ENCODE results near the gene APOC3. TPM values are rescaled to one million over a fixed set of nuclear protein-coding genes. Genes with fewer than 3 reads are reported as not detected.

The APOC3 gene
- total RNA-seq, 1 experiment from 2014 or later: not detected

DNA sequence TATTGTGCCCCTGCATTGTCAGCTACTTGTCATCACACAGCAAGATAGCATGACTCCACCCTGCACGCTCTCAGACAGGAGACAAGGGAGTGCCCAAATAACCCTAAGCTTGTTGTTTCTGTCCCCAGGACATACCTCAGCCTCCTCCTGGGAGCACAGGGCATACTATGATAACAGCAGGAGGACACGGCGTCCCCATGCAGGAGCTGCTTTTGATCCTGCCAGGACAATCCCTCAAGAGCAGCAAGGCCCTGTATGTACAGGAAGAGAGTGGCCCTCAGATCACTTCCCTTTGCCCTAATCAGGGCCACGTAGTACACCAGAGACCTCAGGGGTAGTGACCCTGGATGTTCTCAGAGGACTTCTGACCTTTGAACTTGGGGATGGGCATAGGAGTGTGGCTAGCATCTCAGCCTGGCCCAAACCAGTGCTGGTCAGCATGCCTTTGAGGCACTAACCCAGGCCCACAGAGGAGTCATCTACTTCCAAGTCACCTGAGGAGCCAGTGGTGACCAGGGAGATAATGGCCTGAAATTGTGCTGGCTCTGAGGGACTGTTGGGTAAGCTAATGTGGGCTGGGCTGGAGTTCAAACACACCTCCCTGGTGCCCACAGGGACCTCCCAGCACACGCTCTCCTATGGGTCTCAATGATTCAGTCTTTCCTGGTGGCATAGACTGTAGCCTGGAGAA is 15.8 kb upstream of the APOC3 start:
- intact Hi-C loops (cut with micrococcal nuclease): no loop called here
- TF ChIP-seq EZH2phosphoT487 (IDR thresholded peaks at IDR 0.05; ENCODE audit: borderline replicate concordance, low read length): no peak
- TF ChIP-seq EZH2 (IDR thresholded peaks at IDR 0.05; ENCODE audit: low read length, unreplicated experiment): no peak
- TF ChIP-seq, protein P1, sequence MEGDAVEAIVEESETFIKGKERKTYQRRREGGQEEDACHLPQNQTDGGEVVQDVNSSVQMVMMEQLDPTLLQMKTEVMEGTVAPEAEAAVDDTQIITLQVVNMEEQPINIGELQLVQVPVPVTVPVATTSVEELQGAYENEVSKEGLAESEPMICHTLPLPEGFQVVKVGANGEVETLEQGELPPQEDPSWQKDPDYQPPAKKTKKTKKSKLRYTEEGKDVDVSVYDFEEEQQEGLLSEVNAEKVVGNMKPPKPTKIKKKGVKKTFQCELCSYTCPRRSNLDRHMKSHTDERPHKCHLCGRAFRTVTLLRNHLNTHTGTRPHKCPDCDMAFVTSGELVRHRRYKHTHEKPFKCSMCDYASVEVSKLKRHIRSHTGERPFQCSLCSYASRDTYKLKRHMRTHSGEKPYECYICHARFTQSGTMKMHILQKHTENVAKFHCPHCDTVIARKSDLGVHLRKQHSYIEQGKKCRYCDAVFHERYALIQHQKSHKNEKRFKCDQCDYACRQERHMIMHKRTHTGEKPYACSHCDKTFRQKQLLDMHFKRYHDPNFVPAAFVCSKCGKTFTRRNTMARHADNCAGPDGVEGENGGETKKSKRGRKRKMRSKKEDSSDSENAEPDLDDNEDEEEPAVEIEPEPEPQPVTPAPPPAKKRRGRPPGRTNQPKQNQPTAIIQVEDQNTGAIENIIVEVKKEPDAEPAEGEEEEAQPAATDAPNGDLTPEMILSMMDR (conservative IDR thresholded peaks at IDR 0.05; ENCODE audit: low read depth, low read length): no peak
- ATAC-seq (no peak), DNase-seq (no peak)
- no peaks in the 10 kb centered on the region for H3K9me3 ChIP-seq (ENCODE audit: low read length)
- no peaks in the 10 kb centered on the region for H3K27me3 ChIP-seq (ENCODE audit: low read length)
- no peaks in the 10 kb centered on the region for H3K79me2 ChIP-seq (ENCODE audit: low read length)
- POLR2A ChIA-PET (ENCODE audit: unreplicated experiment): no interaction called here
- H3K4me3 ChIP-seq (ENCODE audit: low read length): no peak overlapping the region
- H3F3A ChIP-seq (ENCODE audit: low read length, unreplicated experiment): no peaks in the 10 kb centered on the region
- CTCF ChIA-PET: no interaction called here
- peaks cover 2% of the 10 kb centered on the region; the same call in 1 of the 2 replicates for H3K4me1 ChIP-seq (ENCODE audit: insufficient read depth, low read length)
- no peaks in the 10 kb centered on the region; the same call in 1 of the 2 replicates for H3K9me2 ChIP-seq (replicated peaks; ENCODE audit: low read length)
- no peaks in the 10 kb centered on the region for H4K20me1 ChIP-seq (ENCODE audit: low read length)
- H2AFZ ChIP-seq (ENCODE audit: low read length): no peak overlapping the region
- H3K4me2 ChIP-seq (ENCODE audit: low read length): no peak overlapping the region
- no TSS peak for BruUV-seq (replicated peaks)
- no peaks in the 10 kb centered on the region for H3K36me3 ChIP-seq (ENCODE audit: low read depth, low read length)
- H3K9ac ChIP-seq (ENCODE audit: low read length): no peak overlapping the region
- H3K27ac ChIP-seq (ENCODE audit: low read length): no peak overlapping the region

DNA sequence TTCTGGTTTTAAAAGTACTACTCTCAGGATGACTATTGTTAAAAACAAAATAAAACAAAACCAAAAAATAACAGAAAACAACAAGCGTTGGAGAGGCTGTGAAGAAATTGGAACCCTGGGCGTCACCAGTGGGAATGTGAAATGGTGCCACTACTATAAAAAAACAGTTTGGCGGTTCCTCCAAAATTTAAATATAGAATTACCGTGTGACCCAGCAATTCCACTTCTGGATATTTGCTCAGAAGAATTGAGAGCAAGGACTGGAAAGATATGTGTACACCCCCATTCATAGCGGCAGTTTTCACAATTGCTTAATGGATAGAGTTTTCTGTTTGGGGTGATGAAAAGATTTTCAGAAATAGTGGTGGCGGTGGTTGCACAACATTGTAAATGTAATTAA is 15.2 kb upstream of the APOC3 start:
- no peak for ATAC-seq
- no peak for DNase-seq
- Histone ChIP-seq H3K27ac (ENCODE audit: low read length) (no peak overlapping the region), H3K27me3 (ENCODE audit: low read length) (no peaks in the 10 kb centered on the region), H2AFZ (ENCODE audit: low read length) (no peak overlapping the region), H3F3A (ENCODE audit: low read length, unreplicated experiment) (no peaks in the 10 kb centered on the region), H3K9me3 (ENCODE audit: low read length) (no peaks in the 10 kb centered on the region), H3K79me2 (ENCODE audit: low read length) (no peaks in the 10 kb centered on the region), H3K36me3 (ENCODE audit: low read depth, low read length) (no peaks in the 10 kb centered on the region), H3K9me2 (replicated peaks; ENCODE audit: low read length) (no peaks in the 10 kb centered on the region; the same call in 1 of the 2 replicates), H3K4me1 (ENCODE audit: insufficient read depth, low read length) (no peaks in the 10 kb centered on the region), H3K4me2 (ENCODE audit: low read length) (no peak overlapping the region), H4K20me1 (ENCODE audit: low read length) (no peaks in the 10 kb centered on the region), H3K4me3 (ENCODE audit: low read length) (no peak overlapping the region), H3K9ac (ENCODE audit: low read length) (no peak overlapping the region)
- CTCF ChIA-PET: no interaction called here
- no peak for TF ChIP-seq EZH2 (IDR thresholded peaks at IDR 0.05; ENCODE audit: low read length, unreplicated experiment)
- TF ChIP-seq, protein P1 (conservative IDR thresholded peaks at IDR 0.05; ENCODE audit: low read depth, low read length): no peak
- no peak for TF ChIP-seq EZH2phosphoT487 (IDR thresholded peaks at IDR 0.05; ENCODE audit: borderline replicate concordance, low read length)
- no TSS peak for BruUV-seq (replicated peaks)
- POLR2A ChIA-PET (ENCODE audit: unreplicated experiment): no interaction called here
- intact Hi-C loops (cut with micrococcal nuclease): no loop called here

DNA sequence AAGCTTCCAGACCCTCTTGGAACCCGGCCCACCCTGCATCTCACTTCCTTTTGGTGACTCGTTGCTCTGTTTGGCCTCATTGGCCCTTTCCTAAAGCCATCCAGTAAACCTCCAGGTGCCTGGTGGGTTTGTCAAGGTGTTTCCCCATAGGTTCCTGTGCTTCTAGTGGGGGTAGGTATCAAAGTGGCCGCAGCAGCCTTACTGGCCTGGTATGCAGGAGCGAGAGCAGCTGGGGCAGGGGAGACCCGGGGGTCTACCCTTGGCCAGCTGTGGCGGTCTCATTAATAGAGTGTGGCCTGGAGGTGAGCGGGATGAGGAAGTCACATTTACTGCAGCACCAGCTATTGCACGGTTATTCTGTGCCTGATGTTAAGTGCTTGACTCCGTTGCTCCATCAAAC is 10.7 kb upstream of the APOC3 start:
- intact Hi-C loops (cut with micrococcal nuclease): no loop called here
- DNase-seq: no peak
- Histone ChIP-seq H3K27me3 (ENCODE audit: low read length) (no peaks in the 10 kb centered on the region), H3K27ac (ENCODE audit: low read length) (no peak overlapping the region), H3K36me3 (ENCODE audit: low read depth, low read length) (no peaks in the 10 kb centered on the region), H3K4me3 (ENCODE audit: low read length) (no peak overlapping the region), H4K20me1 (ENCODE audit: low read length) (no peaks in the 10 kb centered on the region), H3K4me2 (ENCODE audit: low read length) (no peak overlapping the region), H2AFZ (ENCODE audit: low read length) (no peak overlapping the region), H3K9ac (ENCODE audit: low read length) (no peak overlapping the region), H3K79me2 (ENCODE audit: low read length) (no peaks in the 10 kb centered on the region), H3F3A (ENCODE audit: low read length, unreplicated experiment) (no peaks in the 10 kb centered on the region), H3K9me3 (ENCODE audit: low read length) (no peaks in the 10 kb centered on the region), H3K4me1 (ENCODE audit: insufficient read depth, low read length) (no peaks in the 10 kb centered on the region), H3K9me2 (replicated peaks; ENCODE audit: low read length) (no peaks in the 10 kb centered on the region; the same call in 1 of the 2 replicates)
- TF ChIP-seq, protein P1 (conservative IDR thresholded peaks at IDR 0.05; ENCODE audit: low read depth, low read length): no peak
- TF ChIP-seq EZH2 (IDR thresholded peaks at IDR 0.05; ENCODE audit: low read length, unreplicated experiment) (no peak), EZH2phosphoT487 (IDR thresholded peaks at IDR 0.05; ENCODE audit: borderline replicate concordance, low read length) (no peak)
- CTCF ChIA-PET: no interaction called here
- ATAC-seq: no peak
- POLR2A ChIA-PET (ENCODE audit: unreplicated experiment): no interaction called here
- no TSS peak for BruUV-seq (replicated peaks)
